ENCODE measurements around the gene TTC4. TPM values are rescaled to one million over a fixed set of nuclear protein-coding genes. Genes with fewer than 3 reads are reported as not detected.

Gene TTC4
- total RNA-seq, 3 donors from 2014 or later = 12.1 to 16.7 (median 15.2) TPM

DNA sequence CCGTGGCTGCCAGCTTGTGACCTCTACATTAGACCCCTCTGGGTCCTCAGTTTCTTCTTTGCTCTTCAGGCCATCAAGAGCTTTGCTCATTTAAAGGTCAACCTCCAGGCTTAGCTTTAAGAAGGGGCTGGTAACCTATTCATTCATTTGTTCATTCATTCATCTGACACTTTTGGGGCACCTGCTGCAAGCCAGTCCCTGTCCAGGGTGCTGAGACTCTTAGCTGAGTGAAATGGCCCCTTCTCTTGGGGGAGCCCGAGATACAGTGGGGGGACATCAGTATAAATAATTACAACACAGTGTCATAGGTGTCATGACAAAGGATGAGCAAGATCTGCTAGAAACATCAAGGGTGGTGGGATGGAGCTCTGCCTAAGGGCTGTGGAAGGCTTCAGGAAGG lies 10.5 kb upstream of the TTC4 start:
- no peaks in the 10 kb centered on the region for H3K36me3 ChIP-seq (ENCODE audit: low read depth)
- no peaks in the 10 kb centered on the region for H3K4me1 ChIP-seq (ENCODE audit: low read depth)
- intact Hi-C loops (cut with DNase I, micrococcal nuclease) = no loop called here
- H3K9me3 ChIP-seq = no peaks in the 10 kb centered on the region
- ATAC-seq (no peak), DNase-seq (no peak)
- TF ChIP-seq, protein P1, sequence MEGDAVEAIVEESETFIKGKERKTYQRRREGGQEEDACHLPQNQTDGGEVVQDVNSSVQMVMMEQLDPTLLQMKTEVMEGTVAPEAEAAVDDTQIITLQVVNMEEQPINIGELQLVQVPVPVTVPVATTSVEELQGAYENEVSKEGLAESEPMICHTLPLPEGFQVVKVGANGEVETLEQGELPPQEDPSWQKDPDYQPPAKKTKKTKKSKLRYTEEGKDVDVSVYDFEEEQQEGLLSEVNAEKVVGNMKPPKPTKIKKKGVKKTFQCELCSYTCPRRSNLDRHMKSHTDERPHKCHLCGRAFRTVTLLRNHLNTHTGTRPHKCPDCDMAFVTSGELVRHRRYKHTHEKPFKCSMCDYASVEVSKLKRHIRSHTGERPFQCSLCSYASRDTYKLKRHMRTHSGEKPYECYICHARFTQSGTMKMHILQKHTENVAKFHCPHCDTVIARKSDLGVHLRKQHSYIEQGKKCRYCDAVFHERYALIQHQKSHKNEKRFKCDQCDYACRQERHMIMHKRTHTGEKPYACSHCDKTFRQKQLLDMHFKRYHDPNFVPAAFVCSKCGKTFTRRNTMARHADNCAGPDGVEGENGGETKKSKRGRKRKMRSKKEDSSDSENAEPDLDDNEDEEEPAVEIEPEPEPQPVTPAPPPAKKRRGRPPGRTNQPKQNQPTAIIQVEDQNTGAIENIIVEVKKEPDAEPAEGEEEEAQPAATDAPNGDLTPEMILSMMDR (IDR thresholded peaks at IDR 0.05) = no peak
- H3K4me3 ChIP-seq = no peak overlapping the region

GRCh38 chr1:54706419-54706818 lies 9.2 kb upstream of the TTC4 start:
- Histone ChIP-seq H3K4me3 (no peak overlapping the region), H3K36me3 (ENCODE audit: low read depth) (no peaks in the 10 kb centered on the region), H3K4me1 (ENCODE audit: low read depth) (no peaks in the 10 kb centered on the region), H3K9me3 (no peaks in the 10 kb centered on the region)
- ATAC-seq = no peak
- intact Hi-C loops (cut with DNase I, micrococcal nuclease) = no loop called here
- DNase-seq = no peak
- TF ChIP-seq, protein P1 (IDR thresholded peaks at IDR 0.05) = no peak

DNA sequence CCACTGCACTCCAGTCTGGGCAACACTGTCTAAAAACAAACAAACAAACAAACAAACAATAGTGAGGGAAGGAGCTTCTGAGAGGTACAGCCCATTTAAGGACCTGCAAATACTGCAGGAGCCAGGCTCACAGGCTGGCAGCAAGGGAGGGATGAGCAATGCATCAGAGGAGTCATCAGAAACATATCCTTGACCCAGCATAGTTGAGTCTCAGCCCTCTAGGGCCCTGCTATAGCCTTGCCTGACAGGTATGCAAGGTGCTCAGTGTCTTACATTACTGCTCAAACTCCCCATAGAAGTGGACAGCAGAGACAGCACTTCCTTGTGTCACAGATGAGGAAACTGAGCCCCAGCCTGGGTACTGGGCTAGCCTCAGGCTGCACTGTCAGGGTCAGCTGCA lies 7.3 kb upstream of the TTC4 start:
- H3K4me3 ChIP-seq = no peak overlapping the region
- no peak for ATAC-seq
- no peaks in the 10 kb centered on the region for H3K4me1 ChIP-seq (ENCODE audit: low read depth)
- TF ChIP-seq, protein P1 (IDR thresholded peaks at IDR 0.05) = no peak
- DNase-seq = no peak
- intact Hi-C loops (cut with DNase I, micrococcal nuclease) = no loop called here
- no peaks in the 10 kb centered on the region for H3K36me3 ChIP-seq (ENCODE audit: low read depth)
- no peaks in the 10 kb centered on the region for H3K9me3 ChIP-seq

DNA sequence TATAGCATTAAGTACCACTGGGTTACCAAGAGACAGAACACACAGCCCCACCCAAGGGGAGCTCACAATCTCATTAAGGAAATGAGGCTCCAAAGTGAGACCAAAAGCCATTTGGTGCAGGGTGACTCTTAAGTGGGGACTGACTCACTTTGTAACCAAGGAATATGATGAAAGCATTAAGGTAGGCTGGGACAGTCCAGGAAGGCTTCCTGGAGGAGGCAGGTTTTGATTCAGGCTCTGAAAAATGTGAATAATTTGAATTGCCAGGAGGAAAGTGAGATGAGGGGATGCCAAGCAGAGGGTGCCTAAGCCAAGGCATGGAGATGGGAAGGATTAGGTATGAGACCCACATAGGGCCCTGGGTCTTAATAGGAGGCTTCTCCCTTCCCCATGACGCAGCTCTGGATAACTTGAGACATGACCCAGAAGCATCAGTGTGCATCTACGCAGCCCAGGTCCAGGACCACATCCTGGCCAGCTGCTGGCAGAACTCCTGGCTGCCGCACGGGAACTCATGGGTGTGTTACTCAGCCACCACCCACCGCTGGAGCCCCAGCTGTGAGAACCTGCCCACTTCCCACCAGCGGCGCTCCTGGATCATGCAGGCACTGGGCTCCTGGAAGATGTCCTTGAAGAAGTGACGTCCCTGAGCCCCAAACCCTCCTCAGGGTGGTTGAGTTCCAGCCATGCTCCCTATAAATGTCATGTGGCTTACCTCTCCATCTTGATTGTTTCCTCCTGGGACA lies 5.9 kb upstream of the TTC4 start:
- H3K9me3 ChIP-seq = no peaks in the 10 kb centered on the region
- no peak for ATAC-seq
- no peak for DNase-seq
- TF ChIP-seq, protein P1 (IDR thresholded peaks at IDR 0.05) = no peak
- no peaks in the 10 kb centered on the region for H3K4me1 ChIP-seq (ENCODE audit: low read depth)
- no peaks in the 10 kb centered on the region for H3K36me3 ChIP-seq (ENCODE audit: low read depth)
- no peak overlapping the region for H3K4me3 ChIP-seq
- intact Hi-C loops (cut with DNase I, micrococcal nuclease) = no loop called here

GRCh38 chr1:54710434-54710833 lies 5.2 kb upstream of the TTC4 start:
- TF ChIP-seq, protein P1 (IDR thresholded peaks at IDR 0.05) = no peak
- DNase-seq = no peak
- no peaks in the 10 kb centered on the region for H3K9me3 ChIP-seq
- intact Hi-C loops (cut with DNase I, micrococcal nuclease) = no loop called here
- no peaks in the 10 kb centered on the region for H3K4me1 ChIP-seq (ENCODE audit: low read depth)
- no peak for ATAC-seq
- no peak overlapping the region for H3K4me3 ChIP-seq
- H3K36me3 ChIP-seq (ENCODE audit: low read depth) = no peaks in the 10 kb centered on the region

Measured in mucosa of descending colon (tissue), 3 donors.